GM19397 (cell line): ENCODE measurements around the gene CASP12.
A peak's percentile ranks its signal among the peaks of the same experiment; 100 is the strongest.
"Not testable (repeated sequence)": the region's sequence is repeated elsewhere in the genome, so short reads cannot be mapped to it uniquely, and the experiment has no call there.

Source experiments
- ATAC-seq: cut with Tn5 transposase; IDR thresholded peaks from one replicate; pipeline ENCODE4 v1.9.1; 2021; ENCODE audit warnings: mild to moderate bottlenecking, moderate library complexity; ENCODE audit not compliant: unreplicated experiment

CASP12 gene

GRCh38 chr11:104897891-104898684 is at the start of gene CASP12:
TSS of gene CASP12 (minus strand) at chr11:104898460.
- ATAC-seq, result peak; percentile 72

GRCh38 chr11:104946907-104947306 is 48.6 kb upstream of the CASP12 start:
- no peak for ATAC-seq

- no peak for ATAC-seq
Measured at GRCh38 chr11:104944076-104944475, 45.8 kb upstream of the CASP12 start.

GRCh38 chr11:104943561-104943960 is 45.3 kb upstream of the CASP12 start:
- no peak for ATAC-seq

- no peak for ATAC-seq
Measured at GRCh38 chr11:104934594-104934993, 36.3 kb upstream of the CASP12 start.

GRCh38 chr11:104934073-104934472 is 35.8 kb upstream of the CASP12 start:
- ATAC-seq, result not testable (repeated sequence)

GRCh38 chr11:104928811-104929210 is 30.6 kb upstream of the CASP12 start:
- no peak for ATAC-seq

- no peak for ATAC-seq
Measured at GRCh38 chr11:104926771-104927611, 28.7 kb upstream of the CASP12 start.

GRCh38 chr11:104925850-104926249 is 27.6 kb upstream of the CASP12 start:
- no peak for ATAC-seq

- peak; percentile 62 for ATAC-seq
Measured at GRCh38 chr11:104918113-104918824, 20.0 kb upstream of the CASP12 start.

GRCh38 chr11:104917271-104918112 is 19.2 kb upstream of the CASP12 start:
- peak; percentile 33 for ATAC-seq

- no peak for ATAC-seq
Measured at GRCh38 chr11:104916442-104916841, 18.2 kb upstream of the CASP12 start.

GRCh38 chr11:104912102-104912501 is 13.8 kb upstream of the CASP12 start:
- no peak for ATAC-seq

GRCh38 chr11:104908186-104908531 is 9.9 kb upstream of the CASP12 start:
- no peak for ATAC-seq

GRCh38 chr11:104907521-104908185 is 9.4 kb upstream of the CASP12 start:
- no peak for ATAC-seq

GRCh38 chr11:104905271-104905670 is 7.0 kb upstream of the CASP12 start:
- no peak for ATAC-seq

- no peak for ATAC-seq
Measured at GRCh38 chr11:104899226-104899625, 966 bp upstream of the CASP12 start.

- ATAC-seq, result no peak
Measured at GRCh38 chr11:104898685-104899013, 389 bp upstream of the CASP12 start.

- ATAC-seq, result no peak
Measured at GRCh38 chr11:104895634-104896033, 2.6 kb downstream of the CASP12 start.

- ATAC-seq, result no peak
Measured at GRCh38 chr11:104893876-104894275, 4.4 kb downstream of the CASP12 start.
